NOMO-1 treated with dmso at 0.1 percent for 144 hours (cell line): ENCODE data around the gene GPRIN2.

ENCODE experiments used
- DNase-seq: peaks from one replicate; lab custom pipeline; 2025; ENCODE audit not compliant: unreplicated experiment; lab: John Stamatoyannopoulos, UW

GPRIN2 gene

GRCh38 chr10:46549171-46550075 lies 7.0 kb downstream of the GPRIN2 start:
- DNase-seq: no peak

- no peak for DNase-seq
Observed at GRCh38 chr10:46548498-46549090, 7.9 kb downstream of the GPRIN2 start.

GRCh38 chr10:46547541-46548497 lies 8.6 kb downstream of the GPRIN2 start:
- DNase-seq: no peak

GRCh38 chr10:46546591-46547540 lies 9.6 kb downstream of the GPRIN2 start:
- DNase-seq: no peak

DNA sequence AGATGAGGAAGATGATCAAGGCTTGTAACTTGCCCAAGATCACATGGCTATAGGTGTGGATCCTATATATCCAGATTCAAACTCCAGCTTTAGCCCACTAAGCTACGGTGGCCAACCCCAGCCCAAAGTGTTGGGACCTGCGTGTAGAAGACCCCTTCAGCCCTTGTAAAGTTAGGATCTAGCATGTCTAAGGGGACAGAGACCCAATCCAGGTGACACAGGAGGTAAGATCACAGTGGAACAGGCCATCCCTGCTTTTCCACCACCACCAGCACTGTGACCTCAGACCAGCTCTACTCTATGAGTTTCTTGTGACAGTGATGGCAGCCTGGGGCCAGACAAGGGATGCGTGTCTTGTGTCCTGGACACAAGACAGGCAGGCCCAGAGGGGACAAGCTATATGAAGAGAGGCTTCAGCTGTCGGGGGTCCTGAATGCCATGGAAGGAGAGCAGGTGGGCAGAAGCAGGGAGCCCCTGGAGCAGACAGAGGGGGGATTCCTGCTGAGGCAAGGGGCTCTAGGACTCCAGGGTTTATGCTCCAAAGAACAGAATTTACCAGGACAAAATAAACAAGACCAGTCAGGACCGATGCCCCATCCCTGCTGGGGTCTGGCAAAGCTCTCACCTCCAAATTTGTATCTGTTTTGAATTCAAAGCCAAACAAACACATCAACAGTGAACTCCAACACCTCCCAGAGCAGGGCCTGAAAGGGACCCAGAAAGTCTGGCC lies 10.4 kb downstream of the GPRIN2 start:
- DNase-seq: no peak

GRCh38 chr10:46544989-46545791 lies 11.3 kb downstream of the GPRIN2 start:
- DNase-seq: no peak

DNA sequence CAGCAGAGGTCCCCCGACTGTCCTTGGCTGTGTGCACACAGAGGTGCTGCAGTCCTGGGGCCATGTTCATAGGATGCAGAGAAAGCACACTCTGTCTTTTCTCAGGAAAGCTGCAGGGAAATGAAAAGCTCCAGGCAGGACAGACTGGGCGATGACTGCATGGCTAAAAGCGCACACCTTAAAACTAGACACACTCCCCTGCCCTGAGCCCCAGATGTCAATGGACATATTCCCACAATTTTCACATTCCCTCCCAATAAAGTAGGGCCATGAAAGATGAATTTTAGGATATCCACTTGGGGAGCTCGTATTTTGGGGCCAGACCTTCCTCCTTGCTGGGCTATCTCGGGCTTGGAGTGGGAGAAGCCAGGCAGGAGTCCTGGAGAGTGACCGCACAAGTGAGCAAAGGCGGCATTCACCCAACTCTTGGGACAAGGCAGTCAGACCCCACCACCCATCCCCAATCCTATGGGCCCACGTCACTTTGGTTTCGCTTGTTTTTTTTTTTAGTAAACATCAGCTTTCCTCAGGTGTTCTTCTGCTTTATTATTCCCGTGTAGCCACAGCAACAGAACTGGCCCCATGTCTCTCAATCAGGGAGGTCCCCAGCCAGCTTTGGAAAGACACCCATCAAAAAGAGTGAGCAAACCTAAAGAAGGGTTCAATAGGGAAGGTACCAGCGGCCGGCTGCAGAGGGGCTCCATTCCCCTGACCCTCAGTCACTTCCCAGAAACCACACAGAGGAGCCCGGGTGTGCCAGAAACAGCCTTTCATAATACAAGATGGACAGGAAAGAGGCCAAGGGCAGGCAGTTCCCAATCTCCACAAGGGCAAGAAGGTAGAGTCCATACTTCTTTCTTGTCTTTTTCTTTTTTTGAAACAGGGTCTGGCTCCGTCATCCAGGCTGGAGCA lies 12.7 kb downstream of the GPRIN2 start:
- DNase-seq: no peak

DNA sequence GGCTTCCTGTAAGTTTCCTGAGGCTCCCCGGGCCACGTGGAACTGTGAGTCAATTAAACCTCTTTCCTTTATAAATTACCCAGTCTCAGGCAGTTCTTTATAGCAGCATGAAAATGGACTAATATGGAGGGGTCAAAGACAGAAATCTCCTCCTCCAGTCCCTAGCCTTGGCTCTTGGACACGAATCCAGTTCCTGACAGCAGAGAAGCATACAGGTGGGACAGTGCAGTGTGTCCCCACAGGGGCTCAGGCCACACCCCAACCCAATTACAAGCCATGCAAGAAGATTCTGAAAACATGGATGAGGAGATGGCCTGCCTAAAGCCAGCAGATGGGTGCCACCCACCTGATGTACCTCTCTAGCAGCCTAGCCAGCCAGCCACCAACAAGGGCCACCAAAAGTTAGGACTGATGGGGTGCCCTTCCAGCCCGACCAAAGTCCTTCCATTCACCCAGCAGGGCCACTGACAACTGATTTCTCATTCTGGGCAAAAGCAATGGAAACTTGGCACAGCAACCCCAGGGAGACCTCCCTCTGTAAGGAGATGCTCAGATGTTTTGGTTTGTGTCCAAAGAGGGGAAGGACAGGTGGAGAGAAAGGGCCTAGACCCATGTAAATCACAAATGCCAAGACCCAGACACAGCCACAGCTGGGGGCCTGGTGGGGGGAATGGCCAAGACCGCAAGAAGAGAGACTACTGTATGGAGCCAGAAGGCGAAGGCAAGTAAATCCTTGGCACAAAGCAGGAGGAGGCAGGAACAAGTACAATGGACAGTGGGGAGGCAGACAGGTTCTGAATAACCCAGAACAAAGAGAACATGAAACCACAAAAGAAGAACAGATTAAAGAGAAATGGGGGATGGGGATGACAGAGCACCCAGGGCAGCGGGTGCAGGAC lies 13.6 kb downstream of the GPRIN2 start:
- DNase-seq: no peak

- no peak for DNase-seq
Observed at GRCh38 chr10:46541735-46542566, 14.5 kb downstream of the GPRIN2 start.

- DNase-seq: no peak
Observed at GRCh38 chr10:46541017-46541661, 15.3 kb downstream of the GPRIN2 start.

DNA sequence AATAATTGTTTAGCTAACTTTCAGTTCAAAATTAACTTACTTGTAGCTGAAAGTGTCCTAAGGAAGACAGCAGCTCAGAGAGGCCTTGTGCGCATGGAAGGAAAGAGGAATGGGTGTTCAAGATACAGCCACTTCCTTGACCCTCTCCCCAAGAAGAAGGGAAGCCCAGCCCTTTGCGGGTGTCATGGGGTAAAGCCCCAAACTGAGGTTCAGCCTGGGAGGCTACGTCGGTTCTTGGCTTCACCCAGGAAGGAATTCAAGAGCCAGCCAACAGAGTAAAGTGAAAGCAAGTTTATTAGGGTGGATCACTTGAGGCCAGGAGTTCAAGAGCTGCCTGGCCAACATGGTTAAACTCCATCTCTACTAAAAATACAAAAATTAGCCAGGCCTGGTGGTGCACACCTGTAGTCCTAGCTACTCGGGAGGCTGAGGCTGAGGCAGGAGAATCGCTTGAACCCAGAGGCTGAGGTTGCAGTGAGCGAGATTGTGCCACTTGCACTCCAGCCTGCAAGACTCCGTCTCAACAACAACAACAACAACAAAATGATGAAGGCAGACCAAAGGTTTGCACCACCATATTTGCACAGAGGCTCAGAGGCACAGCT lies 15.9 kb downstream of the GPRIN2 start:
- DNase-seq: no peak

DNA sequence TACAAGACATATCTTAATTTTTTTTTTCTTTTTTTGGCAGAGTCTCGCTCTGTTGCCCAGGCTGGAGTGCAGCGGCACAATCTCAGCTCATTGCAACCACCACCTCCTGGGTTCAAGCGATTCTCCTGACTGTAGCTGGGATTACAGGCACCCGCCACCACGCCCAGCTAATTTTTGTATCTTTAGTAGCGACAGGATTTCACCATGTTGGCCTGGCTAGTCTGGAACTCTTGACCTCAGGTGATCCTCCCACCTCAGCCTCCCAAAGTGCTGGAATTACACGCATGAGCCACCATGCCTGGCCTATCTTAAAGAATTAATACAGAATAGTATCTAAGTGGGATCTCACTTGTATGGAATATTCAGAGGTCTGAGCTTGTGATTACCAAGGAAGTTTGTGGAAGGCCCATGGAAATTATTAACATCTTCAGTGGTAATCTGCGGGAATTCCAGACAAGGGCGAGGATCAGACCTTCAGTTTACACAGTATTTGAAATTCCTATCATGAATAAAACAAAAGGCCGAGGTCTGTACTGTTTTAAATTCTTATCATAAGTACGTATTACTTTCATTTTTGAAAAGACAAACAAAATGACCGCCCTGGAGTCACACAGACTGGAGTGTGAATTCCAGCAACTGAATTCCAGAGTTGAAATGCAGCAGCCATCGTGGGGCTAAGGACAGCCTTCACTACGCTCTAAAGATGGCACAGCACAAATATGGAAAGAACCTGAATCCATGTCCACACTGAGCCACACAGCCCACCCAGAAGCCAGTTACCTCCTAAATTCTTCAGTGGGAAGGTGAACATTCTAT lies 16.7 kb downstream of the GPRIN2 start:
- DNase-seq: no peak

GRCh38 chr10:46538717-46539426 lies 17.6 kb downstream of the GPRIN2 start:
- no peak for DNase-seq
